PFSK-1 (cell line): Measurements from ENCODE around the gene RHEB.

Experiments
- POLR2AphosphoS5 ChIP-seq: IDR thresholded peaks from 2 replicates; pipeline ENCODE4 v1.6.1; 2012; ENCODE audit warnings: low read depth, mild to moderate bottlenecking, control low read depth, low read length, moderate library complexity
- TAF1 ChIP-seq: IDR thresholded peaks from 2 replicates; pipeline ENCODE4 v1.6.1; 2012; ENCODE audit warnings: low read length, control low read depth, borderline replicate concordance; ENCODE audit not compliant: insufficient read depth

- TF ChIP-seq TAF1 (no peak), POLR2AphosphoS5 (no peak)
Measured at GRCh38 chr7:151416941-151417315, 102.8 kb downstream of the RHEB start.
